ENCODE results near the gene NTNG2. TPM values are rescaled to one million over a fixed set of nuclear protein-coding genes. Genes with fewer than 3 reads are reported as not detected.

NTNG2 gene
- total and polyA plus RNA-seq, 2 of the 13 experiments (the other 11 are each of a cell fraction or from before 2014, with no cell fraction given): 0.02 to 0.36 TPM

- TF ChIP-seq E2F1 (CRISPR knock-in tag; IDR thresholded peaks at IDR 0.05): no peak
- TF ChIP-seq ZBTB20 (CRISPR knock-in tag; IDR thresholded peaks at IDR 0.05; ENCODE audit: borderline replicate concordance, low read depth): no peak
- no peak for TF ChIP-seq HINFP (CRISPR knock-in tag; IDR thresholded peaks at IDR 0.05; ENCODE audit: low read depth)
- TF ChIP-seq YY1 (IDR thresholded peaks at IDR 0.05; ENCODE audit: insufficient read depth, insufficient replicate concordance, low read depth, low read length): no peak
- no peak for TF ChIP-seq JUND (CRISPR knock-in tag; IDR thresholded peaks at IDR 0.05)
- TF ChIP-seq ZNF432 (CRISPR knock-in tag; IDR thresholded peaks at IDR 0.05; ENCODE audit: borderline replicate concordance): no peak
- TF ChIP-seq GFI1 (CRISPR knock-in tag; IDR thresholded peaks at IDR 0.05; ENCODE audit: borderline replicate concordance): no peak
- no peak for TF ChIP-seq TEAD2 (CRISPR knock-in tag; IDR thresholded peaks at IDR 0.05)
- TF ChIP-seq ZNF343 (CRISPR knock-in tag; IDR thresholded peaks at IDR 0.05): no peak
- TF ChIP-seq KLF15 (CRISPR knock-in tag; IDR thresholded peaks at IDR 0.05; ENCODE audit: borderline replicate concordance): no peak
Measured at GRCh38 chr9:132230605-132231004, 68.7 kb downstream of the NTNG2 start (continued).

Measured in HepG2 (cell line).